Lung (tissue), 12 donors: ENCODE data around the gene HSPA4L. TPM values are rescaled to one million over a fixed set of nuclear protein-coding genes. Genes with fewer than 3 reads are reported as not detected.

Experiments used
- ATAC-seq: fragments of 200-7000 bp; cut with Tn5 transposase; one replicate; pipeline ENCODE4 v1.9.1; 2020; ENCODE audit warnings: moderate number of reproducible peaks; ENCODE audit not compliant: insufficient read depth, low FRiP score
- DNase-seq, 3 donors: peaks; one replicate each; pipeline ENCODE4 v3.0.0-alpha.2; 2013 to 2017
- H3K27ac ChIP-seq, 2 donors: one replicate each; pipeline ENCODE4 v1.5.1; 2013; ENCODE audit warnings: mild to moderate bottlenecking in 2 of 2, moderate library complexity in 2 of 2, control low read depth in 1 of 2, inconsistent platforms in 1 of 2, low read depth in 1 of 2, low read length in 1 of 2
- H3K27me3 ChIP-seq, 3 donors: one replicate each; pipeline ENCODE4 v1.5.1; 2013; ENCODE audit warnings: low read length in 2 of 3; ENCODE audit not compliant: control insufficient read depth in 3 of 3, insufficient read depth in 3 of 3
- H3K36me3 ChIP-seq, 4 donors: one replicate each; pipeline ENCODE4 v1.5.1; 2013; ENCODE audit warnings: low read length in 4 of 4, mild to moderate bottlenecking in 1 of 4, moderate library complexity in 1 of 4; ENCODE audit not compliant: control insufficient read depth in 4 of 4, insufficient read depth in 4 of 4
- H3K4me1 ChIP-seq, 5 donors: one replicate each; pipeline ENCODE4 v1.5.1; 2013; ENCODE audit warnings: low read length in 5 of 5, mild to moderate bottlenecking in 2 of 5, moderate library complexity in 1 of 5; ENCODE audit not compliant: control insufficient read depth in 5 of 5, insufficient read depth in 5 of 5
- H3K4me3 ChIP-seq: one replicate; pipeline ENCODE4 v1.5.1; 2013; ENCODE audit warnings: mild to moderate bottlenecking, control low read depth, moderate library complexity
- H3K9ac ChIP-seq, 2 donors: one replicate each; pipeline ENCODE4 v1.5.1; 2013; ENCODE audit warnings: low read length in 2 of 2, control low read depth in 1 of 2; ENCODE audit not compliant: insufficient read depth in 1 of 2
- H3K9me3 ChIP-seq, 4 donors: one replicate each; pipeline ENCODE4 v1.5.1; 2013; ENCODE audit warnings: low read length in 3 of 4, mild to moderate bottlenecking in 1 of 4, moderate library complexity in 1 of 4; ENCODE audit not compliant: control insufficient read depth in 4 of 4, insufficient read depth in 3 of 4
- WGBS, 2 donors: extraction: QIAGEN DNeasy Blood & Tissue Kit; methylation state at CpG; one replicate each; pipeline ENCODE4 v1.1.7; 2013; 5-methylcytosine and 5-hydroxymethylcytosine counted together
- polyA plus RNA-seq, 2 donors: library from polyadenylated mRNA; stranded (reverse); fragments of 200-250 nt; gene quantifications; one replicate each; pipeline ENCODE4 v1.2.1, GENCODE V29; 2013
- total RNA-seq, 2 donors: library from RNA; depleted of rRNA in 1 of 2; stranded (reverse); fragments of >200 nt in 1 of 2; gene quantifications; one replicate each; pipeline ENCODE4 v1.2.1, GENCODE V29; 2014 to 2021
- TF ChIP-seq, protein P1 (sequence below): IDR thresholded peaks from 2 replicates; pipeline ENCODE4 v1.5.1; 2012; ENCODE audit warnings: mild to moderate bottlenecking; ENCODE audit errors: control extremely low read depth, extremely low read depth
- donor health status: control.
- donor health status: control.
- donor health status: Bipolar disorder and iron deficiency.
- donor health status: healthy.
- donor health status: DM: yes; HTN: yes; CAD: no.

The HSPA4L gene
- total and polyA plus RNA-seq, 4 donors = 0.91 to 6.0 (median 3.0) TPM

DNA sequence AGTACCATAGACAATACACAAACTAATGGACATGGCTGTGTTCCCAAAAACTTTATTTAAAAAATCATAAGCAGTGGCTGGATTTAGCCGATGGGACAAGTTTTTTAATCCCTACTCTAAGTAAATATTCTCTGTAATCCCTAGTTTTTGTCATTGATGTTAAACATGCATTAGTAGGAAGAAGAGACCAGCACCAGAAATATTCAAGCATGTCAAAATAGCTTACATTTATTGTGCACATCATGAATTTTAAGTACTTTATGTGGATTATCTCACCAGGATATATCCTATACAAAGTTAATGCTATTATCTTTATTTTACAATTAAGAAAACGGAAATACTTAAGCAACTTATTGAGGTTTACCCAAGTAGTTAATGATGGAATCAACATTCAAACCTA lies 46.0 kb downstream of the HSPA4L start:
- no peaks in the 10 kb centered on the region for H3K9me3 ChIP-seq
- TF ChIP-seq, protein P1, sequence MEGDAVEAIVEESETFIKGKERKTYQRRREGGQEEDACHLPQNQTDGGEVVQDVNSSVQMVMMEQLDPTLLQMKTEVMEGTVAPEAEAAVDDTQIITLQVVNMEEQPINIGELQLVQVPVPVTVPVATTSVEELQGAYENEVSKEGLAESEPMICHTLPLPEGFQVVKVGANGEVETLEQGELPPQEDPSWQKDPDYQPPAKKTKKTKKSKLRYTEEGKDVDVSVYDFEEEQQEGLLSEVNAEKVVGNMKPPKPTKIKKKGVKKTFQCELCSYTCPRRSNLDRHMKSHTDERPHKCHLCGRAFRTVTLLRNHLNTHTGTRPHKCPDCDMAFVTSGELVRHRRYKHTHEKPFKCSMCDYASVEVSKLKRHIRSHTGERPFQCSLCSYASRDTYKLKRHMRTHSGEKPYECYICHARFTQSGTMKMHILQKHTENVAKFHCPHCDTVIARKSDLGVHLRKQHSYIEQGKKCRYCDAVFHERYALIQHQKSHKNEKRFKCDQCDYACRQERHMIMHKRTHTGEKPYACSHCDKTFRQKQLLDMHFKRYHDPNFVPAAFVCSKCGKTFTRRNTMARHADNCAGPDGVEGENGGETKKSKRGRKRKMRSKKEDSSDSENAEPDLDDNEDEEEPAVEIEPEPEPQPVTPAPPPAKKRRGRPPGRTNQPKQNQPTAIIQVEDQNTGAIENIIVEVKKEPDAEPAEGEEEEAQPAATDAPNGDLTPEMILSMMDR = no peak
- H3K4me1 ChIP-seq = no peaks in the 10 kb centered on the region
- DNase-seq = no peak
- ATAC-seq = no peak
- no peaks in the 10 kb centered on the region for H3K27me3 ChIP-seq
- no peak overlapping the region for H3K9ac ChIP-seq
- WGBS, 2 donors = 90% methylated on average over 2 of the region's 2 CpGs
- no peak overlapping the region for H3K27ac ChIP-seq
- peaks cover 0 to 7% (median 0%) of the 10 kb centered on the region in 4 donors for H3K36me3 ChIP-seq
- H3K4me3 ChIP-seq = no peak overlapping the region

DNA sequence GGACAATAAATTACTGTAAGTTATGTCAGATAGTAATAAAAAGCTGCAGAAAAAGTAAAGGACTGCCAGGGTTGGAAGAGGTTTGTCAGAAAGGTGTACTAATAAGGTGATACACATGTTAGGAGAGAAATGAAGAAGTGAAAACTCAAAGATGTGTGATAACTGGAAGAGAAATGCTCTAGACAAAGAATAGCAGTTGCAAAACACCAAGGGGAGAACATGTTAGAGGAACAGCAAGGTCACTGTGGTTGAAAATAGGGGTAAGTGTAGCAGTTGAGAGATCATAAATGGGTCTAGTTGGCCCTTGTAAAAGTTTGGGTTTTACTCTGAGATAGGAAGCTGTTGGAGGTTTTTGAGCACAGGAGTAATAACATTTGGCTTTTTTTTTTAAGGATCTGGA lies 46.9 kb downstream of the HSPA4L start:
- Histone ChIP-seq H3K4me3 (no peak overlapping the region), H3K27me3 (no peaks in the 10 kb centered on the region), H3K9me3 (no peaks in the 10 kb centered on the region), H3K9ac (no peak overlapping the region), H3K4me1 (no peaks in the 10 kb centered on the region), H3K36me3 (peaks cover 0 to 7% (median 0%) of the 10 kb centered on the region in 4 donors), H3K27ac (no peak overlapping the region)
- ATAC-seq (no peak), DNase-seq (no peak)
- TF ChIP-seq, protein P1 = no peak

DNA sequence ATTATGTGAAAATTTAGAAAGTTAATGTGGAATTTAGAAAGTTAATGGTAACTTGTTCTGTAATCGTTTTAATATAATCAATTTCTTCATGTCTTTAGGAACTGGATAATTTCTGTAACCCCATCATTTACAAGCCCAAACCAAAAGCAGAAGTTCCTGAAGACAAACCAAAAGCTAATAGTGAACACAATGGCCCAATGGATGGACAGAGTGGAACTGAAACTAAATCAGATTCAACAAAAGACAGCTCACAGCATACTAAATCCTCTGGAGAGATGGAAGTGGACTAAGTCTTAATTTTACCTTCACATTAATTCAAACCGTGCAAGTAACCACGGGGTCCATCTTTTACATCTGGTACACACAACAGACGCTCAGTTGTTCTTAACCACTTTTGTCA lies 50.5 kb downstream of the HSPA4L start:
- Histone ChIP-seq H3K4me3 (no peak overlapping the region), H3K9me3 (no peaks in the 10 kb centered on the region), H3K27me3 (no peaks in the 10 kb centered on the region), H3K9ac (no peak overlapping the region), H3K27ac (no peak overlapping the region), H3K36me3 (peaks cover 0 to 7% (median 0%) of the 10 kb centered on the region in 4 donors), H3K4me1 (no peaks in the 10 kb centered on the region)
- TF ChIP-seq, protein P1 = no peak
- no peak for ATAC-seq
- DNase-seq = no peak
- WGBS, 2 donors = 89 to 92% methylated on average over 4 of the region's 4 CpGs
